Measurements from ENCODE around the gene CSRP2. TPM values are rescaled to one million over a fixed set of nuclear protein-coding genes. Genes with fewer than 3 reads are reported as not detected.

Gene CSRP2
- total RNA-seq, 1 experiment from 2014 or later = 157 TPM

DNA sequence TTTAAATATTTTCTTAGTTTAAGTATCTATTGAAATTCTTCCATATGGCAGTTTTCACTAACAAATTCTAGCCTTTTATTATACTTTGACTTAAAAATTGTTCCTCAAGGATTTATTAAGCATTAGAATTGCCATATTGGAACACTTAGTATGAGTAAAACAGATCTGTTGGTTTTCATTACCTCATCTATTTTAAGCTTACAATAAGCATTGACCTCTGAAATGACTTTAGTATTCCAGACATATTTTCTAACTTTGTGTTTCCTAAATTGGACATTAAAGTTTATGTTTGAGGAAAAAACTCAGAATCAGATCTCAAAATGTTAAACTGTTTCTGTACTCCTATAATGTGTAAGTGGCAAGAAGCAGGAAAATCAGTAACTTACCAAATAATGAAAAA lies 48.4 kb downstream of the CSRP2 start:
- POLR2A ChIA-PET = no interaction called here
- CTCF ChIA-PET = no interaction called here
- ATAC-seq = no peak

More for the DNA sequence above, 48.4 kb downstream of the CSRP2 start:
- peaks cover 46% of the 10 kb centered on the region for H3K36me3 Mint-ChIP-seq
- TF ChIP-seq, protein P1, sequence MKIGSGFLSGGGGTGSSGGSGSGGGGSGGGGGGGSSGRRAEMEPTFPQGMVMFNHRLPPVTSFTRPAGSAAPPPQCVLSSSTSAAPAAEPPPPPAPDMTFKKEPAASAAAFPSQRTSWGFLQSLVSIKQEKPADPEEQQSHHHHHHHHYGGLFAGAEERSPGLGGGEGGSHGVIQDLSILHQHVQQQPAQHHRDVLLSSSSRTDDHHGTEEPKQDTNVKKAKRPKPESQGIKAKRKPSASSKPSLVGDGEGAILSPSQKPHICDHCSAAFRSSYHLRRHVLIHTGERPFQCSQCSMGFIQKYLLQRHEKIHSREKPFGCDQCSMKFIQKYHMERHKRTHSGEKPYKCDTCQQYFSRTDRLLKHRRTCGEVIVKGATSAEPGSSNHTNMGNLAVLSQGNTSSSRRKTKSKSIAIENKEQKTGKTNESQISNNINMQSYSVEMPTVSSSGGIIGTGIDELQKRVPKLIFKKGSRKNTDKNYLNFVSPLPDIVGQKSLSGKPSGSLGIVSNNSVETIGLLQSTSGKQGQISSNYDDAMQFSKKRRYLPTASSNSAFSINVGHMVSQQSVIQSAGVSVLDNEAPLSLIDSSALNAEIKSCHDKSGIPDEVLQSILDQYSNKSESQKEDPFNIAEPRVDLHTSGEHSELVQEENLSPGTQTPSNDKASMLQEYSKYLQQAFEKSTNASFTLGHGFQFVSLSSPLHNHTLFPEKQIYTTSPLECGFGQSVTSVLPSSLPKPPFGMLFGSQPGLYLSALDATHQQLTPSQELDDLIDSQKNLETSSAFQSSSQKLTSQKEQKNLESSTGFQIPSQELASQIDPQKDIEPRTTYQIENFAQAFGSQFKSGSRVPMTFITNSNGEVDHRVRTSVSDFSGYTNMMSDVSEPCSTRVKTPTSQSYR (CRISPR knock-in tag; IDR thresholded peaks at IDR 0.05) = no peak
- TF ChIP-seq FOXP4 (CRISPR knock-in tag; IDR thresholded peaks at IDR 0.05) = no peak
- TF ChIP-seq, protein P2, sequence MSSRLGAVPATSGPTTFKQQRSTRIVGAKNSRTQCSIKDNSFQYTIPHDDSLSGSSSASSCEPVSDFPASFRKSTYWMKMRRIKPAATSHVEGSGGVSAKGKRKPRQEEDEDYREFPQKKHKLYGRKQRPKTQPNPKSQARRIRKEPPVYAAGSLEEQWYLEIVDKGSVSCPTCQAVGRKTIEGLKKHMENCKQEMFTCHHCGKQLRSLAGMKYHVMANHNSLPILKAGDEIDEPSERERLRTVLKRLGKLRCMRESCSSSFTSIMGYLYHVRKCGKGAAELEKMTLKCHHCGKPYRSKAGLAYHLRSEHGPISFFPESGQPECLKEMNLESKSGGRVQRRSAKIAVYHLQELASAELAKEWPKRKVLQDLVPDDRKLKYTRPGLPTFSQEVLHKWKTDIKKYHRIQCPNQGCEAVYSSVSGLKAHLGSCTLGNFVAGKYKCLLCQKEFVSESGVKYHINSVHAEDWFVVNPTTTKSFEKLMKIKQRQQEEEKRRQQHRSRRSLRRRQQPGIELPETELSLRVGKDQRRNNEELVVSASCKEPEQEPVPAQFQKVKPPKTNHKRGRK (CRISPR knock-in tag; IDR thresholded peaks at IDR 0.05; ENCODE audit: borderline replicate concordance) = no peak
- TF ChIP-seq, protein P3, sequence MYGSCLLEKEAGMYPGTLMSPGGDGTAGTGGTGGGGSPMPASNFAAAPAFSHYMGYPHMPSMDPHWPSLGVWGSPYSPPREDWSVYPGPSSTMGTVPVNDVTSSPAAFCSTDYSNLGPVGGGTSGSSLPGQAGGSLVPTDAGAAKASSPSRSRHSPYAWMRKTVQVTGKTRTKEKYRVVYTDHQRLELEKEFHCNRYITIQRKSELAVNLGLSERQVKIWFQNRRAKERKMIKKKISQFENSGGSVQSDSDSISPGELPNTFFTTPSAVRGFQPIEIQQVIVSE (CRISPR knock-in tag; IDR thresholded peaks at IDR 0.05; ENCODE audit: borderline replicate concordance) = no peak
- TF ChIP-seq SMAD3 (CRISPR knock-in tag; IDR thresholded peaks at IDR 0.05; ENCODE audit: borderline replicate concordance) = no peak
- TF ChIP-seq ARID4B (CRISPR knock-in tag; IDR thresholded peaks at IDR 0.05; ENCODE audit: borderline replicate concordance) = no peak
- TF ChIP-seq, protein P4, sequence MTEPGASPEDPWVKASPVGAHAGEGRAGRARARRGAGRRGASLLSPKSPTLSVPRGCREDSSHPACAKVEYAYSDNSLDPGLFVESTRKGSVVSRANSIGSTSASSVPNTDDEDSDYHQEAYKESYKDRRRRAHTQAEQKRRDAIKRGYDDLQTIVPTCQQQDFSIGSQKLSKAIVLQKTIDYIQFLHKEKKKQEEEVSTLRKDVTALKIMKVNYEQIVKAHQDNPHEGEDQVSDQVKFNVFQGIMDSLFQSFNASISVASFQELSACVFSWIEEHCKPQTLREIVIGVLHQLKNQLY (CRISPR knock-in tag; IDR thresholded peaks at IDR 0.05) = no peak
- no peak for TF ChIP-seq TP53 (CRISPR knock-in tag; IDR thresholded peaks at IDR 0.05)
- no peak for TF ChIP-seq KAT7 (CRISPR knock-in tag; IDR thresholded peaks at IDR 0.05; ENCODE audit: borderline replicate concordance)
- TF ChIP-seq CREM (CRISPR knock-in tag; IDR thresholded peaks at IDR 0.05) = no peak
- no peak for TF ChIP-seq SP1 (CRISPR knock-in tag; conservative IDR thresholded peaks at IDR 0.05)
- no peak for TF ChIP-seq NR3C1 (CRISPR knock-in tag; conservative IDR thresholded peaks at IDR 0.05; ENCODE audit: low read depth)
- TF ChIP-seq ATF3 (CRISPR knock-in tag; conservative IDR thresholded peaks at IDR 0.05) = no peak
- no peak for TF ChIP-seq FOXJ3 (CRISPR knock-in tag; IDR thresholded peaks at IDR 0.05; ENCODE audit: borderline replicate concordance)
- TF ChIP-seq TCF7 (CRISPR knock-in tag; IDR thresholded peaks at IDR 0.05; ENCODE audit: low read depth) = no peak
- no peak for TF ChIP-seq ERG (CRISPR knock-in tag; IDR thresholded peaks at IDR 0.05)
- TF ChIP-seq GABPB1 (CRISPR knock-in tag; IDR thresholded peaks at IDR 0.05) = no peak
- no peak for TF ChIP-seq ZNF232 (CRISPR knock-in tag; IDR thresholded peaks at IDR 0.05)
- no peak overlapping the region for H3K4me3 Mint-ChIP-seq
- H3K9me3 Mint-ChIP-seq = peaks cover 14% of the 10 kb centered on the region
- DNase-seq (ENCODE audit: low spot score) = no peak
- no peak overlapping the region for H3K27ac Mint-ChIP-seq
- no peaks in the 10 kb centered on the region for H3K27me3 Mint-ChIP-seq (ENCODE audit: low read depth)
- H3K4me1 Mint-ChIP-seq = no peaks in the 10 kb centered on the region

Data from WTC11 (cell line).